NCI-H2081 treated with DMSO at 0.1 percent for 48 hours (cell line): ENCODE data around the gene TUBB.
A peak's percentile ranks its signal among the peaks of the same experiment; 100 is the strongest.

Experiments
- DNase-seq: peaks from one replicate; lab custom pipeline; 2025; lab: John Stamatoyannopoulos, UW

Gene TUBB

GRCh38 chr6:30719791-30720737 lies at the start of gene TUBB:
TUBB (plus strand) TSS chr6:30720352; CDS start chr6:30720507, 155 bp downstream.
- peak; percentile 98 for DNase-seq

DNA sequence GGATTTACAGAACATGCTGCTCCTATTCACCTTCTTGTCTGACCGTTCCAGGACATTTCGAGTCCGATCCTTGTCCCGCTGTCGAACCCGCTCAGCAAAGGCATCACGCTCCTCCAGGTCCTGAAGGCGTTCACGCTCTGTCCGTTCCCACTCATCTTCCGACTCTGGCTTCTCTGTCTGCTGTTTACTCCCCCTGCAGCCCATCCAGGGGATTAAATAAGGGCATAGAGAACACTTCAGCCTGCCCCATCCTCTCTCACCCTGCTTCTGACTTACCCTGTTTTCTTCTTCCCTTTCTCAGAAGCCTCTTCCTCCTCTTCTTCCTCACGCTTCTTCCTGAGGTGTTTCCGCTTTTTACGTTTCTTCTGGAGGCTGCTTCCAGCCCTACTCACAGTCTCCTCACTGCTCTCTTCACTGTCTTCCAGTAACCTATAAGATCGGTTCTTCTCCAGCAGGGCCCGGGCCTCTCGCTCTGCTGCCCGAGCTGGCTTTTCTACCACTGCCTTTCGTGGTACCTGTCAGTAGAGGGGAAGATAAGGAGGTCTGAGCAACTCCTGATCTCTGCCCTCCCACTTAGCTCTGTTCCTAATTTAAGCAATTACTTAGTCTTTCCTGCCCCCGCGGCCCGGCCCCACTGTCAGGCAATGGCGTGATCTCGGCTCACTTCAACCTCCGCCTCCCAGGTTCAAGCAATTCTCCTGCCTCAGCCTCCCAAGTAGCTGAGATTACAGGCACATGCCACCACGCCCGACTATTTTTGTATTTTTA lies 49.2 kb upstream of the TUBB start:
- DNase-seq: no peak

DNA sequence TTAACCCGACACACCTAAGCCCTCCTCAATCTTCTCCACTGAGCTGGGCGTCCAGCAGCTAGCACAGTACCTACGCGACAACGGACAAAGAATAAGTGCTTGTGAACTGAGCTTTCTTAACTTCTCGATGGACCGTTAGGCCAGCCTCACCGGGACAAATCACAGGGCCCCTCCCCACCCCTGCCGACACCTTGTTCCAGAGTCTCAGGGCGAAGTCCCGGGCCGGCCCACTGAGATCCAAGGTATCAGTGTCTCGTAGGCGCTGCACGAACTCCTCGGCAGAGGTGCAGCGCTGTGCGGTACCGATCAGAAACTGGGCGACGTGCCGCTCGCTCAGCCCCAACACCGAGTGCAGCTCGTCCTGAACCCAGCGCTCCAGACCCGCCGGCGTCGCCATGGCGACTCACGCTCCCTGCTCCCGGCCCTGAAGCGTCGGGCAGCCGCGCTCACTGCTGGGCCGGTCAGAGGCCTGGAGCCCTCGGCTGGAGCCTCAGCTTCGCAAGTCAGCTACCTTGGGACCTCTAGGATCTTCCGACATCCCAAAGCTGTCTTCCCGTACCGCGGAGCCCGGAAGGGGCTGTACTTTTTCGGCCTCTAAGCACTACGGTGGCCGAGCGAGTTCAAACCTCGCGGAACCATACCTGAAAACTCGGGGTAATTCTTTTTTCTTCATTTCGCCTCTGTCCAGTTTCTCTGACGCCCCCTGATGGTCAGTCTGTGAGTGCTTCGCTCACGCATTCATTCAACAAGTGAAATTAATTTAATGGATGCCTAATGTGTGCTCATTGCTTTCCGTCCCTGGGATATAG lies 47.5 kb upstream of the TUBB start, which contains the start of gene DHX16:
DHX16 (minus strand) TSS at position 562 of the 809 bp plus-strand sequence; CDS start at position 397, 165 bp downstream.
- peak; percentile 80 for DNase-seq

GRCh38 chr6:30676660-30677285 lies 43.4 kb upstream of the TUBB start:
- no peak for DNase-seq

DNA sequence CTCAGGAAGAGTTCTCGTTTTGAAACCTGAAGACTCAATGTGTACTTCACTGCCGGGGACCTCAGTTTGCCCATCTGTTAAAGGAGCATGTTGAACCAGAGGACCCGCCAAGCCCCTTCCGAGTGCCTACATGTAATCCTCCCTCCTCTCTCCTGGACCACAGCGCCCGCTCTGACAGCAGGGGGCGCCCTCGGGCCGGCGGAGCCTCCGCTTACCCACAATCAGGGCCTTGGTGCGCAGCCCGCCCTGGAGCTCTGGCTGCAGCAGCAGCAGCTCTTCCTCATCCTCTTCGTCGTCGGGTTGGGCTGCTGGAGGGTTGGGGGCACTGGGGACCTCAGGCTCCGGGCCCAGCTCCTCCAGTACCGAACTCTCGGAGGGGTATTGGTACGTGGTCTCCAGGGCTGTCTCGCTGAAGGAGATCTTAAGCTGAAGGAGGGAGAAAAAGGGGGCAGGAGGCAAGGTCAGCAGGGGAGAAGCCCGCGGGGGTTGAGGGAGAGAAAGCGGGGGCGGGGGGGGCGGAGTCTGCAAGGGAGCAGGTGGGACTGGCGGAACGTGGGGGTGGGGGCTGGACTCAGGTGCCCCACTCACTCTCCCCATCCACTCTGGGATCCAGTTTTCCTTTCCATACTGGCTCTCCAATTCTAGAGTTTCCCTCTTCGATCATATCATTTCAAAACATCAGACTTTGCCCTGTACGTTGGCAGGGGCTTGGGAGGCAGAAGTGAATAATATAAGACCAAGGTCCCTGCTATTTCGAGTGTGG lies 41.0 kb upstream of the TUBB start:
- peak; percentile 1 for DNase-seq

- no peak for DNase-seq
Observed at GRCh38 chr6:30679765-30680535, 40.2 kb upstream of the TUBB start.

DNA sequence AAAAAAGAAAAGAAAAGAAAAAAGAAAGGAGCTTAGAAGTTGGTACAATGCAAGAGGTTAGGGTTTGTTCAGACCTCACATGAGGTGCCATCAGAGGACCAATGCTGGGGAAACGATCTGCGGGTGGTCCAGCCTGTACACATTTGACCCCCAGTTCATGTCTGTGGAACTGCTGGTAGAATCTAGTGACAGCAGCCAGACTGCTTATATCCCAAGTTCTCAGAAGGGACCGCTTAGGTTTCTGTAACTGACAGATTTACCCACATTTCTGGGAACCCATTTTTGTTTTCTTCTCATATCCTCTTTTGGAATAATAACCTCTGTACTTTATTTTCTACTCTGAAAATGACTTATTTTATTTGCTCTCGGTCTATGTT lies 38.4 kb upstream of the TUBB start:
- DNase-seq: no peak

GRCh38 chr6:30682143-30683117 lies 37.7 kb upstream of the TUBB start:
- DNase-seq: no peak

DNA sequence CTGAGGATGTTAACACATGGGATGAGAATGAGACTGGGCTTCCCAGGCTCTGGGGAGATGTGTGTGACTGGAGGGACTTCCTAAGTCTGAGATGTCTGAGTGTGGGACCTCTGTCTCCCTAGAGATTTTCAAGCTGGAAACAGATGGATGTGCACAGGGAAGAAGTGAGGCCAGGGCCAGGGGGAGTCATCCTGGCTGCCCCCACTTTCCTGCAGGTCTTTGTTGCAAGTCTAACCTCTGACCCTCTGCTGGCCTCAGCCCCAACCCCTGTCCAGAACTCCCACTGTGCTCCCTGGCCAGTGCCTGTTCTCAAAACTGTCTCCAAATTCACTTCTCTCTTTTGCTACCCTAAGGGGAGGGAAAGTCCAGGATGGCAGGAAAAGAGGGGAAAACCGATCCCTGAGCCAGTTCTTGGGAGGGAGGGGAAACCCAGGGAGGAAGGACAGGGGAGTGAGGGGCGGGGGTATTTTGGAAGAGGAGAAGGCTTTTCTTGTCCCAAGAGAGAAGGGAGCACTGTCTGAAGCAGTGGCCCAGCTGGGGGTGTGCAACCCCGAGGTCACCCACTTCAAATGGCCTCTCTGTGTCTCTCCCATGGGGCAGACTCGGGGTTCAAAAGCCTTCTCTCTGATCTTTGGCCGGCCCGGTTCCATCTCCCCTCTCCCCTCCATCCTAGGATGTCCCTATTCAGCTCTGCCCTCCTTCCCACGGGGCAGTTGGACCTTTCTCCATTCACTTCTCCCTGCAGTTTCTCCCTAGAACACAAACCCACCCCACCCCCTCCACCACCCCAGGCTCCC lies 36.8 kb upstream of the TUBB start:
- DNase-seq: no peak

DNA sequence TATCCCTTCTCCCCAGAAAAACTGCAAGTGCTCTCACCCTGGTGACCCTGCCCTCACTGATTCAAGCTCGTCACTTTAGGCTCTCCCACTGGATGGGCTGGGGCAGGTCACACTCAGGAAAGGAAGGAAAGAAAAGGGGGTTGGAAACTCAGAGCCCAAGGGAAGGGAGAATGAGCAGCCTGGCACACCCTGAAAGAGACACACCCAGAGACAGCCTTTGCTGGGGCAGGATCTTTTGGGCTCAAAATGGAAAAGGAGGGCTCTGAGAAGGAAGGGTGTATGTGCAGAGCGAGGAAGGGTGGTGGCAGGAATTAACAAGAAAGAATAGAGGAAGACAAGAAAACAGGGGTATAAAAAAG lies 36.2 kb upstream of the TUBB start:
- DNase-seq: no peak

DNA sequence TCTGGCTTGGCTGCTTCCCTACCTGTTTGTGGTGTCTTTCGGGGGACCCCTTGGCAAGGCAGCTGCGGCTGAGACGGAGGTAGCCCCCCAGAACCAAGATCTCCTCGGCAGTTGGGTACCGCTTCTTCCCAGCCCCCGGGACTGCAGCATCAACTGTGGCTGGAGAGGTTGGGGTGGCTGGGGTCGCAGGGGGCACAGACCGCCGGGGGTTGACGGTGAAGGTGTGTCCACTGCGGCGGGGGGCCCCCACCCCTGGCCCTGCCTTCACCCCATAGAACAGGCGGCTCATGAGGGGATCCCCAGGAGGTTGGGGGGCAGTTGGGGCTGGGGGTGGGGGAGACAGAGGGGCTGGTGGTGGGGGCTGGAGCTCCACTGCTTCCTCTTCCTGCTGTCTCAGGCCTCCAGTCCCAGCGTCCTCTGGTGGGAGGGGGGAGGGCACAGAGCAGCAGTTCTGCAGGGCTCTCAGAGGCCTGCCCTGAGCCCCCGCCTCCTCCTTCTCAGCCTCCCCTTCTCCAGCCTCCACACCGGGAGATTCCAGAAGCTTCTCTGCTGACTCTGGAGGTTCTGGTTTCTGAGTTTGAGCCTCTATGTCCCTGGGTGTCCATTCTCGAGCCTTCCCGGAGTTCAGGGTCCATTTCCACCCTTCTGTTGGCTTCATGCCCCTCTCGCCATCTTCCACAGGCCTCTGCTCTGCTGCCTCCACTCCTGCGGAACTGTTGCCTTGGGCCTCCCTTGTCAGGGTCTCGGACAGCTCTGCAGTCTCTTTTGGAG lies 35.6 kb upstream of the TUBB start:
- no peak for DNase-seq

- no peak for DNase-seq
Observed at GRCh38 chr6:30685157-30686008, 34.8 kb upstream of the TUBB start.

DNA sequence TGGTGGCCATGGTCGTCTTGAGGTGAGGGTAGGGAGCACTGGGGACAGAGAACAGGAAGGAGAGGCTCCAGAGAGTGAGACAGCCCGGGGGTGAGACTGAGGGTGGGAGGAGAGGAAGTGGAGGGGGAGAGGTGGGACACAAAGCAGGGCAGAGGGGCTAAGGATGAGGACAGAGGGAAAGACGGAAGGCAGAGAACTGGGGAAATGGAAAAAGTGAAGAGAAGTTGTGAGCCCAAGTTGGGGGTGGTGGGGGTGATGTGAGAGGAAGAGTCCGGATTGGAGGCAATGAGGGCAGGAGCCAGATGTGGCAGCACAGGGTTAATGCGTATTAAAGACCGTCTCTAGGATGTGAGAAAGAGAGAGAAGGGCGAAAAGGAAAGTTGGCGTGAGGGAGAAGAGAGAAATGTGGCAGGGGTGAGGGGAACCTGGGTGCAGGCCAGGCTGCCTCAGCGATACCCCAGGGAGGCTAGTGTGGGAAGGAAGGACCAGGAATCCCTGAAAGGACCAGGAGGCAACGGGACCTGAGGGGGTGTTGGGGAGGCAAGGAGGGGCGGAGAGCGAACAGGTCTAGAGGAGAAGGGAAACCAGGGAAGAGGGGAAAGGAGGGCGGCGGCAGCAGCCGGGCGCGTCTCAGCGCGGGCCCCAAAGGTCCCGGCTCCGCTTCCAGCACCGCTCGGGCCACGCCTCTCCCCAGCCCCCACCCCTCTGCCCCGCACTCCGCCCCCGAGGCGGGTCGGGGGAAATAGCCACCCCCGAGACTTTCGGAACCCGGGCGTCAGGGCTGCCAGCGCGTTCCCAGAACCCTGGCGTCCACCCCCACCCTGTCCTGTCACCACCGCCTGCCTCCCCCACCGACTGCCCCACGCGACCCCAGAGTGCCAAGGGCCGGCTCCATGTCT lies 33.9 kb upstream of the TUBB start, which contains the start of gene PPP1R18:
PPP1R18 (minus strand) TSS at position 637 of the 899 bp plus-strand sequence; CDS start at position 10, 627 bp downstream.
- no peak for DNase-seq

DNA sequence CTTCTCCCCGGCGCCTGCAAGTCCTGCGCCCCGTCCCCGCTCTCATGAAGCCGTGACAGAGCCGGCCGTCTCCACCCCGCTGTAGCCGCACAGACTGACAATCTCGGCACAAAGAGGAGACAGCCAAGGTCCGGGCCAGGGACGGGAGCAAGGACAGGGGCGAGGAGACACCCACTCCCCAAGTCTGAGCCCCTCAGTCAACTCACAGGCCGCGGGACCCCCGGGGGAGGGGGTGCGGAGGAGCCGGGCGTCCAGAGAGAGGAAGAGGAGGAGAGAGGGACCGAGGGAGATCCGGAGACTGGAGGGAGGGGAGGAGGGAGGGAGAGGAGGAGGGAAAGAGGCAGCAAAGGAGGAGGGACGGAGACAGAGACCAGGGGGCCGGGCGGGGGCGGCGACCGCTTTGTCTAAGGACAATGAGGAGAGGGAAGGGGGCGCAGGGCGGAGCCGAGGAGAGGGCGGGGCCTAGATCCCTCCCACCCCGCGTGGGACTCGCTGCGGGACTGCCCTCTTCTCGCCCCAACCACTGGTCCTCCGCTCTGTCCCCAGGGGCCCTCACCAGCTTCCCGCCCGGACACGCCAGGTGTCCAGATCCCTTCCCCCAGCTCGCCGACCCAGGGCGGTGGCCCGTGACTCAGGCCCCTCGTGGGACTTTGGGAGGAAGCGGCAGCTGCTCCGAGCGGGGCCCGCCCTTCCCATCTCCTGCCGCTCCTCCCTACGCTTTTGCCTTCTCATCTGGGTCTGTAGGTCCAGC lies 33.1 kb upstream of the TUBB start:
- DNase-seq: peak; percentile 2
